ENCODE measurements around the gene ACTMAP. TPM values are rescaled to one million over a fixed set of nuclear protein-coding genes. Genes with fewer than 3 reads are reported as not detected.
"Not testable (repeated sequence)": the region's sequence is repeated elsewhere in the genome, so short reads cannot be mapped to it uniquely, and the experiment has no call there.

ACTMAP gene
- total RNA-seq, 4 donors from 2014 or later: 4.2 to 14.6 (median 6.2) TPM

GRCh38 chr19:40735013-40735771 lies 15.1 kb downstream of the ACTMAP start:
- Histone ChIP-seq H3K9me3 (no peaks in the 10 kb centered on the region), H3K4me1 (peaks cover under 1 to 3% of the 10 kb centered on the region in 2 donors), H3K36me3 (peaks cover 0 to 95% of the 10 kb centered on the region in 2 donors), H3K27me3 (no peaks in the 10 kb centered on the region), H3K4me3 (no peak overlapping the region), H3K27ac (no peak overlapping the region)
- ATAC-seq: no peak
- DNase-seq: no peak
- intact Hi-C loops (cut with DNase I; ENCODE audit: low total_unique reads) (no loop called here), in situ Hi-C loops (cut with MboI; ENCODE audit: low sequenced_read_pairs in 4 of 4) (no loop called here)
- TF ChIP-seq POLR2A (IDR thresholded peaks at IDR 0.05): no peak
- TF ChIP-seq, protein P1, sequence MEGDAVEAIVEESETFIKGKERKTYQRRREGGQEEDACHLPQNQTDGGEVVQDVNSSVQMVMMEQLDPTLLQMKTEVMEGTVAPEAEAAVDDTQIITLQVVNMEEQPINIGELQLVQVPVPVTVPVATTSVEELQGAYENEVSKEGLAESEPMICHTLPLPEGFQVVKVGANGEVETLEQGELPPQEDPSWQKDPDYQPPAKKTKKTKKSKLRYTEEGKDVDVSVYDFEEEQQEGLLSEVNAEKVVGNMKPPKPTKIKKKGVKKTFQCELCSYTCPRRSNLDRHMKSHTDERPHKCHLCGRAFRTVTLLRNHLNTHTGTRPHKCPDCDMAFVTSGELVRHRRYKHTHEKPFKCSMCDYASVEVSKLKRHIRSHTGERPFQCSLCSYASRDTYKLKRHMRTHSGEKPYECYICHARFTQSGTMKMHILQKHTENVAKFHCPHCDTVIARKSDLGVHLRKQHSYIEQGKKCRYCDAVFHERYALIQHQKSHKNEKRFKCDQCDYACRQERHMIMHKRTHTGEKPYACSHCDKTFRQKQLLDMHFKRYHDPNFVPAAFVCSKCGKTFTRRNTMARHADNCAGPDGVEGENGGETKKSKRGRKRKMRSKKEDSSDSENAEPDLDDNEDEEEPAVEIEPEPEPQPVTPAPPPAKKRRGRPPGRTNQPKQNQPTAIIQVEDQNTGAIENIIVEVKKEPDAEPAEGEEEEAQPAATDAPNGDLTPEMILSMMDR (IDR thresholded peaks at IDR 0.05 in 4 of 5, conservative IDR thresholded peaks at IDR 0.05 in 1 of 5): no peak

DNA sequence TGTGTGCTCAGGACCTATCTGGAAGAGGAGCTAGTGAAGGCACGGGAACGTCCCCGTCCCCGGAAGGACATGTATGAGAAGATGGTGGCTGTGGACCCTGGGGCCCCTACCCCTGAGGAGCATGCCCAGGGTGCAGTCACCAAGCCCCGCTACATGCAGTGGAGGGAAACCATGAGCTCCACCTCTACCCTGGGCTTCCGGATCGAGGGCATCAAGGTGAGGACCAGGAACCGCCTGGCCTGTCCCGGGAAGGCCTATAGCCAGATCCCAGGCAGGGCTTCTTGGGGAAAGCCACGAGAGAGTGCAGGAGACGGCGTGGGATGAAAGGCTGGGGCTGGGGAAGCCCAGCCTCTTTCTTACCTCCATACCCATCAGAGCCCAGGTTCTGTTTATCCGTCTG lies 17.1 kb downstream of the ACTMAP start:
- no peak for ATAC-seq
- intact Hi-C loops (cut with DNase I; ENCODE audit: low total_unique reads): no loop called here

GRCh38 chr19:40732304-40732703 lies 18.0 kb downstream of the ACTMAP start:
- DNase-seq; H3K4me3 ChIP-seq; intact Hi-C loops (cut with DNase I; ENCODE audit: low total_unique reads); in situ Hi-C loops (cut with MboI; ENCODE audit: low sequenced_read_pairs in 4 of 4); H3K27me3 ChIP-seq; ATAC-seq; H3K27ac ChIP-seq; H3K9me3 ChIP-seq; H3K4me1 ChIP-seq: not testable (repeated sequence)
- H3K36me3 ChIP-seq: peaks cover 0 to 97% of the 10 kb centered on the region in 2 donors

More for the DNA sequence above, 17.1 kb downstream of the ACTMAP start:
- no peak overlapping the region for H3K4me3 ChIP-seq
- no peak for DNase-seq
- in situ Hi-C loops (cut with MboI; ENCODE audit: low sequenced_read_pairs in 4 of 4): no loop called here
- peaks cover 0 to 97% of the 10 kb centered on the region in 2 donors for H3K36me3 ChIP-seq
- H3K4me1 ChIP-seq: no peaks in the 10 kb centered on the region
- H3K27ac ChIP-seq: no peak overlapping the region
- no peak for TF ChIP-seq POLR2A (IDR thresholded peaks at IDR 0.05)
- TF ChIP-seq, protein P1 (IDR thresholded peaks at IDR 0.05 in 4 of 5, conservative IDR thresholded peaks at IDR 0.05 in 1 of 5): no peak
- no peaks in the 10 kb centered on the region for H3K27me3 ChIP-seq
- H3K9me3 ChIP-seq: no peaks in the 10 kb centered on the region

DNA sequence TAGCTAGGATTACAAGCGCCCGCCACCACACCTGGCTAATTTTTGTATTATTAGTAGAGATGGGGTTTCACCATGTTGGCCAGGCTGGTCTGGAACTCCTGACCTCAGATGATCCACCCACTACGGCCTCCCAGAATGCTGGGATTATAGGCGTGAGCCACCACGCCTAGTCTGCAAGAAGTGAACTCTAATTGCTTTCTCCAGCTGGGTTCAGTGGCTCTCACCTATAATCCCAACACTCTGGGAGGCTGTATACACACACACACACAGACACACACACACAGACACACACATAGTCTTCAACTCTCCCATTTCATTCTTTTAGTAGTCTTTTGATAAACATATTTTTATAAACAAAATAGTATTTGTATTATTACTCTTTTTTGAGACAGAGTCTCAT lies 20.2 kb downstream of the ACTMAP start:
- H3K27me3 ChIP-seq; DNase-seq; in situ Hi-C loops (cut with MboI; ENCODE audit: low sequenced_read_pairs in 4 of 4); H3K9me3 ChIP-seq; H3K4me3 ChIP-seq; ATAC-seq; H3K4me1 ChIP-seq; H3K27ac ChIP-seq; intact Hi-C loops (cut with DNase I; ENCODE audit: low total_unique reads): not testable (repeated sequence)
- peaks cover 0 to 97% of the 10 kb centered on the region in 2 donors for H3K36me3 ChIP-seq

GRCh38 chr19:40726279-40726678 lies 24.0 kb downstream of the ACTMAP start:
- ATAC-seq (no peak), DNase-seq (no peak)
- TF ChIP-seq POLR2A (IDR thresholded peaks at IDR 0.05): no peak
- TF ChIP-seq, protein P1 (IDR thresholded peaks at IDR 0.05 in 4 of 5, conservative IDR thresholded peaks at IDR 0.05 in 1 of 5): no peak
- no peak overlapping the region for H3K27ac ChIP-seq
- intact Hi-C loops (cut with DNase I; ENCODE audit: low total_unique reads) (no loop called here), in situ Hi-C loops (cut with MboI; ENCODE audit: low sequenced_read_pairs in 4 of 4) (no loop called here)
- no peaks in the 10 kb centered on the region for H3K27me3 ChIP-seq
- no peaks in the 10 kb centered on the region for H3K9me3 ChIP-seq
- no peak overlapping the region for H3K4me3 ChIP-seq
- H3K4me1 ChIP-seq: peaks cover 8 to 14% of the 10 kb centered on the region in 2 donors
- H3K36me3 ChIP-seq: peaks cover 0 to 71% of the 10 kb centered on the region in 2 donors

Data from gastrocnemius medialis (tissue), 4 donors.